ENCODE measurements around the gene COX8C.

GRCh38 chr14:93396456-93396855 lies 49.5 kb downstream of the COX8C start:
- TF ChIP-seq SP1 (CRISPR knock-in tag; IDR thresholded peaks at IDR 0.05) (no peak), CTCF (IDR thresholded peaks at IDR 0.05 in 2 of 3, conservative IDR thresholded peaks at IDR 0.05 in 1 of 3; ENCODE audit: insufficient read depth in 2 of 3, low read depth in 1 of 3, low read length in 3 of 3) (no peak), E2F4 (CRISPR knock-in tag; IDR thresholded peaks at IDR 0.05; ENCODE audit: low read depth) (no peak), TCF7L2 (IDR thresholded peaks at IDR 0.05; ENCODE audit: low read depth, low read length) (no peak), BRF2 (IDR thresholded peaks at IDR 0.05; ENCODE audit: borderline replicate concordance, insufficient read depth, insufficient read length) (no peak), USF2 (CRISPR knock-in tag; IDR thresholded peaks at IDR 0.05) (no peak), BMI1 (IDR thresholded peaks at IDR 0.05; ENCODE audit: low read length) (no peak), SP2 (IDR thresholded peaks at IDR 0.05; ENCODE audit: extremely low read depth, low read depth, low read length, poor library complexity, severe bottlenecking) (no peak)
